SJCRH30 (cell line): Measurements from ENCODE around the gene GPR161. TPM values are rescaled to one million over a fixed set of nuclear protein-coding genes. Genes with fewer than 3 reads are reported as not detected.

Experiments
- DNase-seq, 2 experiments: peaks; one replicate each; pipeline ENCODE4 v3.0.0-alpha.2; 2015 to 2020
- H3K27ac ChIP-seq: fragments of 250-450 bp; sonication (Bioruptor Pico); 2 replicates; pipeline ENCODE4 v1.5.1; 2020; ENCODE audit warnings: mild to moderate bottlenecking, moderate library complexity
- H3K27me3 ChIP-seq: fragments of 250-450 bp; sonication (Bioruptor Pico); 2 replicates; pipeline ENCODE4 v1.5.1; 2020; ENCODE audit warnings: mild to moderate bottlenecking, moderate library complexity
- H3K36me3 ChIP-seq: fragments of 250-450 bp; sonication (Bioruptor Pico); 2 replicates; pipeline ENCODE4 v1.5.1; 2020; ENCODE audit warnings: mild to moderate bottlenecking, moderate library complexity
- H3K4me1 ChIP-seq: fragments of 250-450 bp; sonication (Bioruptor Pico); 2 replicates; pipeline ENCODE4 v1.5.1; 2020; ENCODE audit warnings: mild to moderate bottlenecking, moderate library complexity
- H3K4me3 ChIP-seq: fragments of 250-450 bp; sonication (Bioruptor Pico); 2 replicates; pipeline ENCODE4 v1.5.1; 2020; ENCODE audit warnings: mild to moderate bottlenecking, moderate library complexity
- H3K9me3 ChIP-seq: fragments of 250-450 bp; sonication (Bioruptor Pico); replicated peaks from 2 replicates; pipeline ENCODE4 v1.5.1; 2020; ENCODE audit warnings: mild to moderate bottlenecking, moderate library complexity
- total RNA-seq: library from RNA; depleted of rRNA; stranded (reverse); fragments of >200 nt; shearing (Covaris generic); gene quantifications from 2 replicates; pipeline ENCODE4 v1.2.3, GENCODE V29; 2014; rRNA removed

The GPR161 gene
- total RNA-seq, 1 experiment from 2014 or later, result 19.3 TPM

DNA sequence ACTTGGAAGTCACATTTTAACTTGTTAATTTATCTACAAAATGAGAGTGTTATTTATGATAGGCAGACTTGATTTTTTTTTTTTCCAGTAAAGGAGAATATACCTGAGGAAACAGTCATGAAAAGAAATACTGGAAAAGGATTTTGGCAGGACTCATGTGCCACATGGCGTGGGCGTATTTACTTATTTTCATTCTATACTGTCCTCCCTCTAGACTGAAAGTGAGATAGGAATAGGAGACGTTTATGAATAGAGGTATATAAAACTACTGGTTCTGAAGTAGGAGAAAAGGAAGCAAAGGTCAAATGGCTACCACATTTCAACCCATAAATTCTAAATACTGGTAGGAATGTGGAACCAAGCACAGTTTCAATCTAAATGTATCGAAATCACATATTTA, 105.1 kb downstream of the GPR161 start:
- no peaks in the 10 kb centered on the region for H3K9me3 ChIP-seq
- H3K36me3 ChIP-seq, result no peaks in the 10 kb centered on the region
- H3K27ac ChIP-seq, result no peak overlapping the region
- H3K4me3 ChIP-seq, result no peak overlapping the region
- DNase-seq, result no peak
- no peaks in the 10 kb centered on the region for H3K4me1 ChIP-seq
- H3K27me3 ChIP-seq, result no peaks in the 10 kb centered on the region

DNA sequence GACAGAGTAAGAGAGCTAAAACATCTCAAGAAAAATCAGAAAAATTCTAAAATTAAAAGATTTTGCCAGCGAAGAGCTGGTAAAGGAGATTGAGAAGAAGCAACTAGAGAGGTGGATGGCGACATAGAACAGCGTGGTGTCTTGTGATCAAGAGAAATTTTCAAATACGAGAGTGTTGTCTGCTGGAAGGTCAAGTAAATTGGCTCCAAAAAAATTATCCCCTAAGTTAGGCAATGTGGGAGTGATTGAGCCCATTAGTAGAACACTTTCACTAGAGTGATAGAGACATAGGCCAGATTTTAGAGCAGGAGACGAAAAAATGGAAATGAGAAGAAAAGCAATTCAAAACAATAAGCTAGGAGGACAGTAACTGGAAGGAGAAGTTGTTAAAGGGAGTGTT, 105.5 kb downstream of the GPR161 start:
- no peak overlapping the region for H3K4me3 ChIP-seq
- H3K27me3 ChIP-seq, result no peaks in the 10 kb centered on the region
- H3K9me3 ChIP-seq, result no peaks in the 10 kb centered on the region
- H3K27ac ChIP-seq, result no peak overlapping the region
- H3K4me1 ChIP-seq, result no peaks in the 10 kb centered on the region
- no peak for DNase-seq
- no peaks in the 10 kb centered on the region for H3K36me3 ChIP-seq

Other genes with a start within 250 kb of the GPR161 start
- 0.13 and 0.38 TPM in 2 replicates for gene ADCY10, start 222.8 kb downstream of the GPR161 start, total RNA-seq
- 34.7 and 34.8 TPM in 2 replicates for gene DCAF6, start 200.2 kb downstream of the GPR161 start, total RNA-seq
- gene MPC2, start 199.9 kb downstream of the GPR161 start, total RNA-seq, result 41.2 and 45.5 TPM in 2 replicates
- gene TIPRL, start 42.0 kb upstream of the GPR161 start, total RNA-seq, result 36.9 and 41.5 TPM in 2 replicates
- gene SFT2D2, start 89.1 kb upstream of the GPR161 start, total RNA-seq, result 30.5 and 33.6 TPM in 2 replicates
- gene TBX19, start 143.9 kb upstream of the GPR161 start, total RNA-seq, result 0.79 and 1.1 TPM in 2 replicates